Fibroblast of skin of scalp (primary cell): ENCODE data around the gene GPR119. TPM values are rescaled to one million over a fixed set of nuclear protein-coding genes. Genes with fewer than 3 reads are reported as not detected.
"Not testable (repeated sequence)": the region's sequence is repeated elsewhere in the genome, so short reads cannot be mapped to it uniquely, and the experiment has no call there.

Experiments used
- DNase-seq: peaks from one replicate; pipeline ENCODE4 v3.0.0-alpha.2; 2013
- polyA plus RNA-seq, 2 experiments: library from polyadenylated mRNA; unstranded; fragments of 120-200 nt; gene quantifications; one replicate each; pipeline ENCODE4 v1.2.1, GENCODE V29; 2013; ENCODE audit not compliant: insufficient read length in 2 of 2

The GPR119 gene
- polyA plus RNA-seq (2013, experiment 1 of 2; ENCODE audit: insufficient read length): not detected
- not detected for polyA plus RNA-seq (2013, experiment 2 of 2; ENCODE audit: insufficient read length)

- DNase-seq: no peak
These were observed at the start of gene GPR119 for GRCh38 chrX:130385520-130385919. Gene GPR119, minus strand, starts transcription at chrX:130385674. Its CDS starts 227 bp downstream, at chrX:130385447.

DNA sequence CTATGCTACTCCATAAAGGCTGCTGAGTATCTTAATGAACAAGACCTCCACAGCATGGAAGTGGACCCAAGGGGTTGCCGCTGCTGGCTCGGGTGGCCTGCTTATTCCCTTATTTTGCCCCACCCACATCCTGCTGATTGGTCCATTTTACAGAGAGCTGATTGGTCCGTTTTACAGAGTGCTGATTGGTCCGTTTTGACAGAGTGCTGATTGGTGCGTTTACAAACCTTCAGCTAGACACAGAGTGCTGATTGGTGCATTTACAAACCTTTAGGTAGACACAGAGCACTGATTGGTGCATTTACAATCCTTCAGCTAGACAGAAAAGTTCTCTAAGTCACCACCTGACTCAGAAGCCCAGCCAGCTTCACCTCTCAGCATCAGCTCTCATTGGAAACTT, 43.8 kb upstream of the GPR119 start:
- DNase-seq: not testable (repeated sequence)

DNA sequence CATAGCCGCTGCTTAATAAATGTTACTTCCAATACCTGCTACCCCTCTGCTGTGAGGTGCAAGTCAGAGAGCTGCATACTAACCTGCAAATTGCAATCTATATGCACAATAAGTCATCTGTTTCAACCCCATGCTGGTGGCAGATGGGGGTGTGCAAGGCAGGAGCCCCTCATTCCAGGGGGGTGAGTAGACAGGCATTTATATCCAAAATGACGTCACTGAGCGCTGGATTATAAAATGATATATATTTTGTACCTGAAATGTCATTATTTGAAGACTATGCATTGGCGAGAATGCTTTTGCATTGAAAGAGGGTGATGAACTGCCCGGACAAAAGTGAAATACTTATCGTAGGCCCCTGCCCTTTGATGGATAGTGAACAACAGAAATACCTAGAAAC, 41.1 kb upstream of the GPR119 start:
- DNase-seq: no peak

GRCh38 chrX:130419263-130419662, 33.8 kb upstream of the GPR119 start:
- no peak for DNase-seq

GRCh38 chrX:130418740-130419139, 33.3 kb upstream of the GPR119 start:
- DNase-seq: no peak

GRCh38 chrX:130418066-130418465, 32.6 kb upstream of the GPR119 start:
- no peak for DNase-seq

GRCh38 chrX:130416785-130417184, 31.3 kb upstream of the GPR119 start:
- DNase-seq: no peak

GRCh38 chrX:130415201-130415600, 29.7 kb upstream of the GPR119 start:
- no peak for DNase-seq

DNA sequence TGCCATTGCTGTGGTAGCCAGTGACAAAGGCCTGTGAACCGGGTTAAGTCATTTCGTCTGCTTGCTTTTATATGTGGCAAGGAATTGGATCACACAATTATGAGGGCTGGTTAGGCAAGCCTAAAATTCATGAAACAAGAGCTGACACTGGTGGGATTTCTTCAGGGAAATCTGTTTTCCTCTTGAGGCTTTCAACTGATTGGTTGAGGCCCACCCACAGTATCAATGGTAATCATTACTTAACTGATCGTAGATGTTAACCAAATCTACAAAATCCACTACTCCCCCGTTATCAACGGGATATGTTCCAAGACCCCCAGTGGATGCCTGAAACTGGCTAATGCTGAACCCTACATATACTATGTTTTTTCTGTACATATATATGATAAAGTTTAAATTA, 29.3 kb upstream of the GPR119 start:
- no peak for DNase-seq

DNA sequence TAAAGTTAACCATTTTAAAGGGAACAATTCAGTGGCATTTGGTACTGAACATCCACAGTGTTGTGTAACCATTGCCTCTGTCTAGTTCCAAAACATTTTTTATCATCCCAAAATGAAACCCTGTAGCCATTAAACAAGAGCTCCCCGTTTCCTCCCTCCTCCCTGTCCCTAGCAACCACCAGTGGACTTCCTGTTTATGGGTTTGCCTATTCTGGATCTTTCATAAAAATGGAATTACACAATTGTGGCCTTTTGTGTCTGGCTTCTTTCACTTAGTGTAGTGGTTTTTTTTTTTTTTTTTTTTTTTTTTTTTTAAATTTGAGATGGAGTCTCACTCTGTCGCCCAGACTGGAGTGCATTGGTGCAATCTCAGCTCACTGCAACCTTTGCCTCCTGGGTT, 27.9 kb upstream of the GPR119 start:
- no peak for DNase-seq

- DNase-seq: no peak
These were observed 16.8 kb upstream of the GPR119 start for GRCh38 chrX:130402208-130402684.

DNA sequence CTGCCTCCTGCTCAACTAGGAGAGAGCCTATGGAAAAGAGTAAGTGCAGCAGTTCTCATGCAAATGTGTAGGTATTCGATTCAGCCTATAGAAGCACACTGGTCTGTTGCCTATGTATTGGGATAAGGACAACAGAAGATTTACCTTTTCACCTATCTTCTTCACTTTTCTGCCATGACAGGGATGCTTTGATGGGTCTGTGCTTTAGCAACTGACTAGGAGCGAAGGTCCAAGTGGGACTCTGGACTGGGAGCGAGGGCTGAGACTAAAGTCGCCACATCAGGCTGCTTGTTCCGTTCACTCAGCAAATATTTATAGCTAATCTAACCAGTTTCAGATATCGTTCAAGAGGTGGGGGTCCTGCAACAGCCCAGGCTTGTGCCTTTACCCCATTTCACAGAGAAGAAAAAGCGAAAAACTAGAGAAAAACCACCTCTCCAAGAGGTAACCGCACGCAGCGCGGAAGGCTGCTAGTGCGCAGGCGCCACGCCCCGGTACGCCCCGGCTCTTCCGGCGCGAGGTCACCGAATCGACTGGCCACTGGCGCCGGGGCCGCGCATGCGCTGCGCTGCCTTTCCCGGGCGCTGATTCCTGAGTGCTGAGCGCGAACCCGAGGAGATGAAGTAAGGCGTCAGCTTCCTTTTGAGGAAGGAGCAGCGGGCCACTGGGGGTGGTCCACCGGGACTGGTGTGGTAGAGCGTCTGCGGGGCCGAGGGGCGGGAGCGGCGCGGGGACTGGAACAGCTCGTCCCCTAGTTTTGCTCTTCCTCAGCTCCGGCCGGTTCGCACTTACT, 16.1 kb upstream of the GPR119 start, which contains the start of gene RBMX2:
TSS of gene RBMX2 (plus strand) at position 573 of the 793 bp plus-strand sequence. CDS start at position 619, 46 bp downstream.
- peak; percentile 75 for DNase-seq

- no peak for DNase-seq
These were observed 9.9 kb upstream of the GPR119 start for GRCh38 chrX:130395341-130395740.

GRCh38 chrX:130393451-130394074, 8.1 kb upstream of the GPR119 start:
- peak; percentile 49 for DNase-seq

GRCh38 chrX:130386408-130386808, 934 bp upstream of the GPR119 start:
- DNase-seq: no peak

DNA sequence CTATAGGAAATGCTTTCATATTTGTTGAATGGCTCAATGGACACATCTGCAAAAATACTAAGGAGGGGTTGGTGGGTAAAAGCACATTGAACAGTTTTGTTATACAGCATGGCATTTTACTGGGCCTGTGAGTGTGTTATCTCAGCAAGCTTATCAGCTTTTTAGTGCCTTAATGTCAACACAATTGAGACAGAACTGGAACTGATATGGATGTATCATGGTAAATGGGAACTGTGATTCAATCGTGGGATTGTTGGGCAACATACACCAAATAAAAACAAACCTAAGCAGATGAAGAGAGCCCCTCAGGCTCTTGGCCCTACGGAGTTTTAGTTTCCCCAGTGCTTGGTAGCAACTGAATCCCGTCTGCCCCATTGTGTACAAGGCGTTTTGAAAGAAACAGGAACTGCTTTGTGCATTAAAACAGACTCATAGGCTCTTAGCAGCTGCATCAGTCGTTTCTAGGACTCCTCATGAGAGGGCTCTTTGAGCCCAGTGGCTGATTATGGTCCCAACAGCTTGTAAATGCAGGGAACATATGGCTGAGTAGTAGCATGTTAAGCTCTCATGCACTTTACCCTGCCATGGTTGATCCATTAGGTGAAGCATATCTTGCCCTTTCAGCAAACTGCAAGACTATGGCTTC, 7.3 kb downstream of the GPR119 start:
- no peak for DNase-seq

DNA sequence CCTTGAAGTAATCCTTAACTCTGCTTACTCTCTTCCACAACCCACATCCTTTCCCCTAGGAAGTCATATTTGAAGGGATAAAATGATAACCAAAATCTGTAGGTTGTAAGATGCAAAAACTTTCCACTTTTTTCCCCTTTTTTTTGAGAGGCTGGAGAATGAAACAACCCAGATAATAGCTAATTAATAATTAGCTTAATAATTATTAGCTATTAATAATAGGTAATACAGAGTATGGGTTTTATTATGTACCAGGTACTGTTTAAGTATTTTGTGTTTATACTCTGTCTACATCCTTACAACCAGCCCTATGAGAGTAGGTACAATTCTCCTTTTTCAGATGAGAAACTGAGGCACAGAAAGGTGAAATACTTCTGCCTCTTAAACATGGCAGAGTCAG, 9.4 kb downstream of the GPR119 start:
- no peak for DNase-seq

DNA sequence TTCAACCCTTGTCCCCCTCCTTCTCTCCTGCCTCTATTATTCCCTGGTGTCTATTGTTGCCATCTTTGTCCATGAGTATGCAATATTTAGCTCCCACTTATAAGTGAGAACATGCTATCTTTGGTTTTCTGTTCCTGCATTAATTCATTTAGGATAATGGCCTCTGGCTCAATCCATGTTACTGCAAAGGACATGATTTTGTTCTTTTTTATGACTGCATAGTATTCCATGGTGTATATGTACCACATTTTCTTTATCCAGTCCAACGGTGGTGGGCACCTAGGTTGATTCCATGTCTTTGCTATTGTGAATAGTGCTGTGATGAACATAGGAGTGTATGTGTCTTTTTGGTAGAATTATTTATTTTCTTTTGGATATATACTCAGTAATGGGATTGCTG, 33.4 kb downstream of the GPR119 start:
- DNase-seq: not testable (repeated sequence)

- DNase-seq: no peak
These were observed 33.9 kb downstream of the GPR119 start for GRCh38 chrX:130351567-130351966.

DNA sequence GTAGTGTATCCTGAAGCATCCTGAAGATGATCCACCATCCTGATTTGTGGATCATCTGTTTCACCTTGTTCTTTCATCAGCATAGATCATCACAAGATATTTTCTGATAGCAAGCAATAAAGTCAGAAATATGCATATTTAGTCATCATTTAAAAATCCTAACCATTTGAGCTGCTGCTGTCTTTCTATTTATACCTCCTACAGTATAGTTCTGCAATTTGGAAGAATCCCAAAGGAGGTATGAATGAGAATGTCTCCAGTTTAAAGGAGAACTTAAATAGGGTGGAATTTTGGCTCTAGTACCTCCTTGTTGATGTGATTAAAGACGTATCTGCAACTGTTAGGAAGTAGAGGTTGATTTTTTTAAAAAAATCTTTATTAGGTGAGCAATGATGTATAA, 38.2 kb downstream of the GPR119 start:
- peak; percentile 48 for DNase-seq

GRCh38 chrX:130343411-130343810, 42.1 kb downstream of the GPR119 start:
- peak; percentile 1 for DNase-seq

DNA sequence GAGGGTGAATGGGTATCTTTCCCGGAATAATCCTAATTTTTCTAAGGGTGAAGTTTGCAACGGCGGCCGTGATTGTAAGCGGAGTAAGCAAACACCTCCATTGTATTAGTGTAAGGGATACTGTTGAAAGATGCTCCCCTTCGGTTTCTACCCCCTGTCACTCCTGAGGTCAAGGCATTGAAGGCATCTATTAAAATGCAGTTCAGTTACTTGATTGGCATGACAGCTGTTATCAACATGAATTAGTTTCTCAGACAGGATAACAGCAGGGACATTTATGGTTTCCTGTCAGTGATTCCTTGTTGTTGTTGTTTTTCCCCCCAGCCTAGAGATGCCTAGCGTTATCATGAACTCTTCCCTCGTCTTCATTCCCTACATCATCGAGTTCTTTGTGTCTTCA, 45.2 kb downstream of the GPR119 start:
- no peak for DNase-seq
